K562 (cell line): ENCODE data around the gene AGTR1. TPM values are rescaled to one million over a fixed set of nuclear protein-coding genes. Genes with fewer than 3 reads are reported as not detected.

Source experiments
- ELF4 ChIP-seq: fragments of 450-650 bp; formaldehyde crosslinking; IDR thresholded peaks from 2 replicates; pipeline ENCODE4 v1.4.0; 2022; ENCODE audit warnings: missing genetic modification characterization
- FOXK1 ChIP-seq: sonication (generic); formaldehyde crosslinking; IDR thresholded peaks from 2 replicates; pipeline ENCODE4 v1.8.0; 2022; ENCODE audit warnings: missing genetic modification reagents, mild to moderate bottlenecking, borderline replicate concordance
- NCOA1 ChIP-seq: fragments of 450-650 bp; IDR thresholded peaks from 2 replicates; pipeline ENCODE4 v1.6.1; 2016; ENCODE audit warnings: low read depth
- NFE2 ChIP-seq: IDR thresholded peaks from 2 replicates; pipeline ENCODE4 v1.6.1; 2014; ENCODE audit warnings: antibody characterized with exemption, low read depth
- SMAD4 ChIP-seq: fragments of 250-450 bp; sonication (Bioruptor Pico); conservative IDR thresholded peaks from 2 replicates; pipeline ENCODE4 v1.8.0; 2021; ENCODE audit warnings: inconsistent platforms, mild to moderate bottlenecking, moderate library complexity
- ZNF174 ChIP-seq: fragments of 250-450 bp; sonication (Bioruptor Pico); IDR thresholded peaks from 2 replicates; pipeline ENCODE4 v1.4.0; 2020; ENCODE audit warnings: mild to moderate bottlenecking
- ZNF561 ChIP-seq: fragments of 450-650 bp; formaldehyde crosslinking; conservative IDR thresholded peaks from 2 replicates; pipeline ENCODE4 v1.4.0; 2020; ENCODE audit warnings: mild to moderate bottlenecking, moderate library complexity
- polyA plus RNA-seq, 8 experiments: library from polyadenylated mRNA; depleted of rRNA in 4 of 8; stranded (reverse) in 5 of 8; unstranded in 3 of 8; fragments of >200 nt; fragmentation: Nextera tagmentation in 2 of 8; fragmentation: Illumina TruSeq in 1 of 8; extraction: Ambion mirVana in 2 of 8; extraction: Trizol in 1 of 8; gene quantifications; 2 replicates each; pipeline versions ENCODE4 v1.2.1 to v1.2.3, GENCODE V29; 2011 to 2014; ENCODE audit warnings: inconsistent platforms in 1 of 8, missing spikeins in 1 of 8
- total RNA-seq, 7 experiments: library from RNA; depleted of rRNA in 6 of 7; stranded (reverse); fragments of >200 nt in 6 of 7; fragmentation: Illumina TruSeq in 2 of 7; extraction: Trizol in 2 of 7; gene quantifications; 2 replicates each; pipeline versions ENCODE4 v1.2.1 to v1.2.3, GENCODE V29; 2011 to 2021; ENCODE audit warnings: low replicate concordance in 1 of 7
- TF ChIP-seq, protein P1 (sequence below): fragments of 250-450 bp; sonication (Bioruptor Pico); IDR thresholded peaks from 2 replicates; pipeline ENCODE4 v1.4.0; 2020
- TF ChIP-seq, protein P2 (sequence below): fragments of 450-650 bp; formaldehyde crosslinking; IDR thresholded peaks from 2 replicates; pipeline ENCODE4 v1.4.0; 2020; ENCODE audit warnings: mild to moderate bottlenecking, moderate library complexity
- TF ChIP-seq, protein P3 (sequence below), 2 experiments: fragments of 250-450 bp in 1 of 2; fragments of 450-650 bp in 1 of 2; sonication (Bioruptor Pico) in 1 of 2; IDR thresholded peaks; 2 replicates each; pipeline versions ENCODE4 v1.6.1 to v1.8.0; 2016 to 2021; ENCODE audit warnings: mild to moderate bottlenecking in 2 of 2, moderate library complexity in 2 of 2, missing compliant biosample characterization in 1 of 2, missing genetic modification characterization in 1 of 2

AGTR1 gene
- total and polyA plus RNA-seq, 9 of the 15 experiments (the other 6 are each of a cell fraction or from before 2014, with no cell fraction given), result not detected

DNA sequence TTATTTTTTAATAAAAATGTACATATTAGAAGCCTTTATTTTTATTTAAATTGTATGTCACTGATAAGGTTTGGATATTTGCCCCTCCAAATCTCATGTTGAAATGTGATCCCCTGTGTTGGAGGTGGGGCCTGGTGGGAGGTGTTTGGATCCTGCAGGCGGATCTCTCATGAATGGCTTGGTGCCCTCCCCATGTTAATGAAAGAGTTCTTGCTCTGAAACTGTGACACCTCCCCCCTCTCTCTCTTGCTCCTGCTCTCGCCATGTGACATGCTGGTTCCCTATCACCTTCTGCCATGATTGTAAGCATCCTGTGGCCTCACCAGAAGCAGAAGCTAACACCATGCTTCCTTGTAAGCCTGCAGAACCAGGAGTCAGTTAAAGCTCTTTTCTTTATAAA is 13.0 kb downstream of the AGTR1 start (continued):
- TF ChIP-seq, protein P1, sequence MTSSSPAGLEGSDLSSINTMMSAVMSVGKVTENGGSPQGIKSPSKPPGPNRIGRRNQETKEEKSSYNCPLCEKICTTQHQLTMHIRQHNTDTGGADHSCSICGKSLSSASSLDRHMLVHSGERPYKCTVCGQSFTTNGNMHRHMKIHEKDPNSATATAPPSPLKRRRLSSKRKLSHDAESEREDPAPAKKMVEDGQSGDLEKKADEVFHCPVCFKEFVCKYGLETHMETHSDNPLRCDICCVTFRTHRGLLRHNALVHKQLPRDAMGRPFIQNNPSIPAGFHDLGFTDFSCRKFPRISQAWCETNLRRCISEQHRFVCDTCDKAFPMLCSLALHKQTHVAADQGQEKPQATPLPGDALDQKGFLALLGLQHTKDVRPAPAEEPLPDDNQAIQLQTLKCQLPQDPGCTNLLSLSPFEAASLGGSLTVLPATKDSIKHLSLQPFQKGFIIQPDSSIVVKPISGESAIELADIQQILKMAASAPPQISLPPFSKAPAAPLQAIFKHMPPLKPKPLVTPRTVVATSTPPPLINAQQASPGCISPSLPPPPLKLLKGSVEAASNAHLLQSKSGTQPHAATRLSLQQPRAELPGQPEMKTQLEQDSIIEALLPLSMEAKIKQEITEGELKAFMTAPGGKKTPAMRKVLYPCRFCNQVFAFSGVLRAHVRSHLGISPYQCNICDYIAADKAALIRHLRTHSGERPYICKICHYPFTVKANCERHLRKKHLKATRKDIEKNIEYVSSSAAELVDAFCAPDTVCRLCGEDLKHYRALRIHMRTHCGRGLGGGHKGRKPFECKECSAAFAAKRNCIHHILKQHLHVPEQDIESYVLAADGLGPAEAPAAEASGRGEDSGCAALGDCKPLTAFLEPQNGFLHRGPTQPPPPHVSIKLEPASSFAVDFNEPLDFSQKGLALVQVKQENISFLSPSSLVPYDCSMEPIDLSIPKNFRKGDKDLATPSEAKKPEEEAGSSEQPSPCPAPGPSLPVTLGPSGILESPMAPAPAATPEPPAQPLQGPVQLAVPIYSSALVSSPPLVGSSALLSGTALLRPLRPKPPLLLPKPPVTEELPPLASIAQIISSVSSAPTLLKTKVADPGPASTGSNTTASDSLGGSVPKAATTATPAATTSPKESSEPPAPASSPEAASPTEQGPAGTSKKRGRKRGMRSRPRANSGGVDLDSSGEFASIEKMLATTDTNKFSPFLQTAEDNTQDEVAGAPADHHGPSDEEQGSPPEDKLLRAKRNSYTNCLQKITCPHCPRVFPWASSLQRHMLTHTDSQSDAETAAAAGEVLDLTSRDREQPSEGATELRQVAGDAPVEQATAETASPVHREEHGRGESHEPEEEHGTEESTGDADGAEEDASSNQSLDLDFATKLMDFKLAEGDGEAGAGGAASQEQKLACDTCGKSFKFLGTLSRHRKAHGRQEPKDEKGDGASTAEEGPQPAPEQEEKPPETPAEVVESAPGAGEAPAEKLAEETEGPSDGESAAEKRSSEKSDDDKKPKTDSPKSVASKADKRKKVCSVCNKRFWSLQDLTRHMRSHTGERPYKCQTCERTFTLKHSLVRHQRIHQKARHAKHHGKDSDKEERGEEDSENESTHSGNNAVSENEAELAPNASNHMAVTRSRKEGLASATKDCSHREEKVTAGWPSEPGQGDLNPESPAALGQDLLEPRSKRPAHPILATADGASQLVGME (CRISPR knock-in tag), result no peak
- TF ChIP-seq, protein P2, sequence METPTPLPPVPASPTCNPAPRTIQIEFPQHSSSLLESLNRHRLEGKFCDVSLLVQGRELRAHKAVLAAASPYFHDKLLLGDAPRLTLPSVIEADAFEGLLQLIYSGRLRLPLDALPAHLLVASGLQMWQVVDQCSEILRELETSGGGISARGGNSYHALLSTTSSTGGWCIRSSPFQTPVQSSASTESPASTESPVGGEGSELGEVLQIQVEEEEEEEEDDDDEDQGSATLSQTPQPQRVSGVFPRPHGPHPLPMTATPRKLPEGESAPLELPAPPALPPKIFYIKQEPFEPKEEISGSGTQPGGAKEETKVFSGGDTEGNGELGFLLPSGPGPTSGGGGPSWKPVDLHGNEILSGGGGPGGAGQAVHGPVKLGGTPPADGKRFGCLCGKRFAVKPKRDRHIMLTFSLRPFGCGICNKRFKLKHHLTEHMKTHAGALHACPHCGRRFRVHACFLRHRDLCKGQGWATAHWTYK (CRISPR knock-in tag), result no peak
- no peak for TF ChIP-seq ZNF561
- TF ChIP-seq NCOA1, result no peak
- no peak for TF ChIP-seq ELF4 (CRISPR knock-in tag)
- TF ChIP-seq NFE2, result no peak
- TF ChIP-seq, protein P3, sequence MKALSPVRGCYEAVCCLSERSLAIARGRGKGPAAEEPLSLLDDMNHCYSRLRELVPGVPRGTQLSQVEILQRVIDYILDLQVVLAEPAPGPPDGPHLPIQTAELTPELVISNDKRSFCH (CRISPR knock-in tag; IDR thresholded peaks at IDR 0.05), result no peak
- TF ChIP-seq, protein P3 (tag; IDR thresholded peaks at IDR 0.05), result no peak
- no peak for TF ChIP-seq SMAD4 (CRISPR knock-in tag)
- TF ChIP-seq FOXK1 (CRISPR knock-in tag), result no peak
- TF ChIP-seq ZNF174 (CRISPR knock-in tag), result no peak
- TF ChIP-seq, all 486 proteins: peak for 0
